Left colon (tissue), 2 donors: Measurements from ENCODE around the gene MSS51. TPM values are rescaled to one million over a fixed set of nuclear protein-coding genes. Genes with fewer than 3 reads are reported as not detected.

ENCODE experiments used
- total RNA-seq, 2 donors: library from RNA; stranded (reverse); fragmentation: NEBNext Ultra II Directional; extraction: Animal tissue kit (Norgen Biotek cat#: 25700); gene quantifications; one replicate each; pipeline ENCODE4 v1.2.1, GENCODE V29; 2021
- donor health status: DM: no; HTN: no; CAD: no.
- donor health status: DM: yes; HTN: yes; CAD: no.

MSS51 gene
- total RNA-seq, 2 donors from 2014 or later, result 1.5 to 1.9 TPM

Other genes starting within 250 kb of the MSS51 start
- gene DNAJC9, start 186.3 kb downstream of the MSS51 start, total RNA-seq, result 10 to 100 TPM; 11.8 to 15.9 TPM
- 100 to 1,000 TPM in 1 of 2 donors, 10 to 100 TPM in 1; 86.0 to 116 TPM for gene MRPS16, start 180.9 kb downstream of the MSS51 start, total RNA-seq
- gene CFAP70, start 74.7 kb downstream of the MSS51 start, total RNA-seq, result 1 to 10 TPM in 1 of 2 donors, under 1 TPM in 1; 0.98 to 1.2 TPM
- gene ANXA7, start 19.5 kb downstream of the MSS51 start, total RNA-seq, result 100 to 1,000 TPM in 1 of 2 donors, 10 to 100 TPM in 1; 97.5 to 114 TPM
- gene PPP3CB, start 62.5 kb upstream of the MSS51 start, total RNA-seq, result 10 to 100 TPM; 28.8 to 29.3 TPM
- gene USP54, start 157.8 kb upstream of the MSS51 start, total RNA-seq, result 100 to 1,000 TPM; 111 to 121 TPM
- gene MYOZ1, start 207.9 kb upstream of the MSS51 start, total RNA-seq, result not detected
- not detected for gene SYNPO2L, start 222.5 kb upstream of the MSS51 start, total RNA-seq